Thymus (tissue), 11 donors: ENCODE measurements around the gene CABLES2. TPM values are rescaled to one million over a fixed set of nuclear protein-coding genes. Genes with fewer than 3 reads are reported as not detected.
"Not testable (repeated sequence)": the region's sequence is repeated elsewhere in the genome, so short reads cannot be mapped to it uniquely, and the experiment has no call there.

Source experiments
- DNase-seq, 9 donors: peaks; one replicate each; pipeline ENCODE4 v3.0.0-alpha.2; 2013; ENCODE audit warnings: low spot score in 9 of 9, low read depth in 6 of 9, missing footprints in 1 of 9
- H3K27ac ChIP-seq, 2 donors: one replicate each; pipeline ENCODE4 v1.5.1; 2013; ENCODE audit warnings: control low read depth in 1 of 2, low read depth in 1 of 2, low read length in 1 of 2, mild to moderate bottlenecking in 1 of 2, moderate library complexity in 1 of 2
- H3K27me3 ChIP-seq, 2 donors: one replicate each; pipeline ENCODE4 v1.5.1; 2013; ENCODE audit warnings: low read length in 1 of 2; ENCODE audit not compliant: control insufficient read depth in 2 of 2, insufficient read depth in 1 of 2
- H3K36me3 ChIP-seq, 2 donors: one replicate each; pipeline ENCODE4 v1.5.1; 2013; ENCODE audit warnings: low read length in 1 of 2, mild to moderate bottlenecking in 1 of 2, moderate library complexity in 1 of 2; ENCODE audit not compliant: control insufficient read depth in 2 of 2, insufficient read depth in 2 of 2
- H3K4me1 ChIP-seq, 2 donors: one replicate each; pipeline ENCODE4 v1.5.1; 2013; ENCODE audit warnings: low read length in 2 of 2; ENCODE audit not compliant: control insufficient read depth in 2 of 2, insufficient read depth in 2 of 2
- H3K4me3 ChIP-seq, 2 donors: one replicate each; pipeline ENCODE4 v1.5.1; 2013; ENCODE audit warnings: low read length in 2 of 2, control low read depth in 1 of 2, mild to moderate bottlenecking in 1 of 2
- H3K9me3 ChIP-seq, 2 donors: one replicate each; pipeline ENCODE4 v1.5.1; 2013; ENCODE audit warnings: low read length in 1 of 2, mild to moderate bottlenecking in 1 of 2; ENCODE audit not compliant: control insufficient read depth in 2 of 2, insufficient read depth in 1 of 2
- WGBS: extraction: QIAGEN DNeasy Blood & Tissue Kit; methylation state at CpG from one replicate; pipeline ENCODE4 v1.1.7; 2013; 5-methylcytosine and 5-hydroxymethylcytosine counted together
- polyA plus RNA-seq: library from polyadenylated mRNA; stranded (reverse); fragments of 200-250 nt; gene quantifications from one replicate; pipeline ENCODE4 v1.2.3, GENCODE V29; 2013
- total RNA-seq: library from RNA; stranded (reverse); fragments of 120-200 nt; gene quantifications from one replicate; pipeline ENCODE4 v1.2.4, GENCODE V29; 2013
- donor health status: healthy.

The CABLES2 gene
- total and polyA plus RNA-seq, 2 donors = 2.0 to 3.5 TPM

DNA sequence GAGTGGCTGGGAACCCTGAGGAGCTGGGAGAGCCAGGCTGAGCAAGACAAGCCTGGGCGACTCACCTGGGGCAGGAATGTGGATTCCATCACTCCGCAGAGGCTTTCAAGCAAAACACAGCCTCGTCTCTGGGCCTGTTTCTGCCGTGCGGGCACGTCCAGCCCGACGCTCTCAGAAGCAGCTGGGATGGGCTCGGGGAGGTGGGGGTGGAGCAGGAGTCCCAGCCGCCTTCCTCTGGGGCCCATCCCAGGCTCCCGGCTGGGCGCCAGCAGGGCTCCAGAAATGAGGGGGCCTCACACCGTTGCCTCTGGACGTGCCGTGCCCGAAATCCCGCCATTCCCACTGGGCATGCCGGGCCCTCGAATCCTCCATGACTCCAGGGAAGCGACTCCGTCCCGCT, 28.9 kb downstream of the CABLES2 start:
- peaks cover 0 to 6% of the 10 kb centered on the region in 2 donors for H3K36me3 ChIP-seq
- peaks cover 0 to 18% of the 10 kb centered on the region in 2 donors for H3K4me1 ChIP-seq
- H3K4me3 ChIP-seq = no peak overlapping the region
- H3K9me3 ChIP-seq = peaks cover 0 to 13% of the 10 kb centered on the region in 2 donors
- H3K27ac ChIP-seq = peak overlapping the region; percentile 43 to 79
- peak in 1 of 9 donors; percentile 24 for DNase-seq
- 91% methylated on average over 22 of the region's 22 CpGs for WGBS
- no peaks in the 10 kb centered on the region for H3K27me3 ChIP-seq

DNA sequence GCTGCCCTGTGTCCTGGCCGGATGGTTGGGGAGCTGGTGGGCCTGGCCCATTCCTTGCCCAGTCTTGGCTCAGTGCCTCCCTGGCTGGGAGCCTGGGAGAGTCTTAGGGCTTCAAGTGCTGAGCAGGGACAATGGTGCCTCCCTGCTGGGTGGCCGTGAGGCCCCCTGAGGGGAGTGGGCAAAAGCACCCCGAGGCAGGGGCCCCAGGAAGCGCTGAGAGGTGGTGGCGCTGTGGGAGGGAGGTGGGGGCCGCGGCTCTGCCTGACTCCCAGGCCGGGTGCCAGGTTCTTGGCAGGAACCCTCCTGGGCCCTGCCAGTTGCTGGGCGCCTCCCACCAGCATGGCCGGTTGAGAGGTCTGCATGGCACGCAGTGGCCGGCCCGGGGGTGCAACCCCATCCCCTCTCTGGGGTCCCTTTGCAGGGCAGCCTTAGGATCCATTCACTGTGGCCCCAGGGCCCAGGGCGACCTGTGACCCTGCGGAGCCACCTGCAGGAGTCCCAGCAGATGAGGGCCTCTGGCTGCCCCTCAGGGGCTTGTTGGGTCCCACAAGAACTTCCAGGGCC, 29.4 kb downstream of the CABLES2 start:
- peaks cover 0 to 6% of the 10 kb centered on the region in 2 donors for H3K36me3 ChIP-seq
- no peak overlapping the region for H3K4me3 ChIP-seq
- 85% methylated on average over 15 of the region's 15 CpGs for WGBS
- no peaks in the 10 kb centered on the region for H3K27me3 ChIP-seq
- peak overlapping the region; percentile 62 to 71 for H3K27ac ChIP-seq
- no peak for DNase-seq
- peaks cover 0 to 17% of the 10 kb centered on the region in 2 donors for H3K4me1 ChIP-seq
- peaks cover 0 to 13% of the 10 kb centered on the region in 2 donors for H3K9me3 ChIP-seq

DNA sequence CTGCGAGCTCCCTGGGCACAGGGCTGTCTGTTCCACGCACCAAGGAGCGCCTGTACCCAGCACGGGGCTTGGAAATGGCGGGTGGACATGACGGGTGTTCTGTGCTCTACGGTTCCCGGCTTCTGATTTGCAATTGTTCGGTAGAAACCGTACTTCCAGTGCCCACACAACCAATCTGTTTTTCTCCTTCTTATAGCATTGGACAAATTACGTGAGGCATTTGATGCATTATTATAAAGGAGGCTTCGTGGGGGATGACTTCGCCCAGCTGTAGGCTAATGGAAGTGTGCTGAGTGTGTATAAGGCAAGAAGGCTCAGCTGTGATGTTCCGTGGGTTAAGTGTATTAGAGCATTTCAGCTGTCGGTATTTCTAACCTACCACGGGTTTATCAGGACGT, 30.0 kb downstream of the CABLES2 start:
- Histone ChIP-seq H3K4me1 (peaks cover 0 to 13% of the 10 kb centered on the region in 2 donors), H3K27me3 (no peaks in the 10 kb centered on the region), H3K4me3 (no peak overlapping the region), H3K36me3 (peaks cover 0 to 6% of the 10 kb centered on the region in 2 donors), H3K9me3 (peaks cover 0 to 13% of the 10 kb centered on the region in 2 donors), H3K27ac (peak overlapping the region in 1 of 2 donors; percentile 43)
- no peak for DNase-seq
- WGBS = 95% methylated on average over 17 of the region's 17 CpGs

DNA sequence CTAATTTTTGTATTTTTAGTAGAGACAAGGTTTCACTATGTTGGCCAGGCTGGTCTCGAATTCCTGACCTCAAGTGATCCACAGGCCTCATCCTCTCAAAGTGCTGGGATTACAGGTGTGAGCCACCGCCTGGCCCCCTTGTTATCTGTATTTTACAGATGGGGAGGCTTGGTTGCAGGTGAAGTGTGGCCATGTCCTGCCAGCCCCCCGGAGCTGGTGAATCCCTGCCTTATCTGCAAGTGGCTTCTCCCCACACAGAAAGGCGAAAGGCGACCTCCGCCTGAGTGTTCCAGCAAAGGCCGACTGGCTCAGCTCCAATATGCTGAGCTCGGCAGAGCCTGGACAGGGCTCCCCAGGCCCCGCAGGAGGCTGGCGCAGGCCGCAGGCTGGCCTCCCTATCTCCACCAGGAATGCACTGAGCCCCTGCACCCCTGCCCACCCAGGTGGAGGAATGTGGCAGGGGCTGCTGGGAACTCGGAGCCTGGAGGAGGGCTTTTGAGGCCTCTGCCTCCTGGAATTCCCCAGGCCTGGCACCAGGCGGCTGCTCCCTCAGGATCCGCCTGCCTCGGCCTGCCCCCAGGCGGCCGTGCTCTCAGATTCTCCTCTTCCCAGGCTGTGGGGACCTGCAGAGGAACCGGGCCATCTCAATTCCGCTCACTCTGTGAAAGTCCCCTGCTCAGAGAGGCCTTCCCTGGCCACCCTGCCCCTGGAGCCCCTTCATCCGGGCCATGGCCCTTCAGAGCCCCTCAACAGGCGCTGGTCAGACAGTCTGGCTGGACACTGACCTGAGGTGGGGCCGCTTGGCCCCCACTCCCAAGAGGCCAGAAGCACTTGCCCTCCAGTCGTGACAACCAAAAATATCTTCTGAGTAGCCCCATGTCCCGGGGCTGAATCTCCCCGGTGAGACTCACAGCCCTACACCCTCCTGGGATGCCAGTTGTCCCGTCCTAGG, 30.7 kb downstream of the CABLES2 start:
- Histone ChIP-seq H3K27me3 (peaks cover 0 to 2% of the 10 kb centered on the region in 2 donors), H3K4me1 (peaks cover 0 to 13% of the 10 kb centered on the region in 2 donors), H3K36me3 (no peaks in the 10 kb centered on the region), H3K9me3 (peaks cover 0 to 13% of the 10 kb centered on the region in 2 donors), H3K4me3 (no peak overlapping the region), H3K27ac (peak overlapping the region; percentile 25 to 43)
- 84% methylated on average over 26 of the region's 26 CpGs for WGBS
- DNase-seq = peak in 1 of 9 donors; percentile 19

DNA sequence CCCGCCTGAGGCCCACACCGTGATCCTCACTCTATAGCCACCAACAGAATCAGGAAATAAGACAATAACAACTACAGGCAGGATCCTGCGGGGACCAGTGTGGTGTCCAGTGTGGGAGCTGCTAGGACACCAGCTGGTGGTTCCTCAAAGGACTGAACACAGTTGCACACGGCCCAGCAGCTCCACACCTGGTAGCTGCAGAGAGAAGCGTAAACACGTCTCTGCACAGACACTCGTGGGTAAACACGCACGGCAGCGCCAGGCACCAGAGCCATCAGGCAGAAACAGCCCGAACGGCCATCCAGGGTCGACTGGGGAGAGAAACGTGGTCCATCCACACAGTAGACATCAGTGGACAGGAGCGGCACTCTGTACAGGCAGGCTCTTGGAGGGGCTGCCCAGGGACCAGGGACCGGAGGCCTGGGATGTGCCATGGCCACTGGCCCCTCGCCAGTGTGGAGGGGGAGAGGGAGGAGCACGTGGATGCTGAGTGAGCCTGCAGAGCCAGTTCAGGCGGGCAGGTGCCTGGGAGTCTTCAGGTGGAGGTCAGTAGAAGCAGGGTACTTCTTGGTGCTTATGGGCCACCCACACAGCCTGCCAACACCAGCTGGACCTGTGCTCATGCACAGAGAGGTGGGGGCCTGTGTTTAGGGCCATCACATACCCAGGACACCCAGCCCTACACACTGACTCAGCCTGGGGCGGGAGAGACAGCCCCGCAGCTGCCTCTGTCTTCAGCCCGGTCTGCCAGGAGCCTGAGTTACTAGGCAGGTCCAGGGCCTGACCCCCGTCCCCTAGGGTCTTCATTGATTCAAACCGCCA, 32.5 kb downstream of the CABLES2 start:
- Histone ChIP-seq H3K4me3 (no peak overlapping the region), H3K27me3 (peaks cover 9 to 21% of the 10 kb centered on the region in 2 donors), H3K4me1 (peaks cover 0 to 13% of the 10 kb centered on the region in 2 donors), H3K27ac (no peak overlapping the region), H3K36me3 (no peaks in the 10 kb centered on the region), H3K9me3 (peaks cover 0 to 13% of the 10 kb centered on the region in 2 donors)
- DNase-seq = no peak
- WGBS = 77% methylated on average over 24 of the region's 24 CpGs

DNA sequence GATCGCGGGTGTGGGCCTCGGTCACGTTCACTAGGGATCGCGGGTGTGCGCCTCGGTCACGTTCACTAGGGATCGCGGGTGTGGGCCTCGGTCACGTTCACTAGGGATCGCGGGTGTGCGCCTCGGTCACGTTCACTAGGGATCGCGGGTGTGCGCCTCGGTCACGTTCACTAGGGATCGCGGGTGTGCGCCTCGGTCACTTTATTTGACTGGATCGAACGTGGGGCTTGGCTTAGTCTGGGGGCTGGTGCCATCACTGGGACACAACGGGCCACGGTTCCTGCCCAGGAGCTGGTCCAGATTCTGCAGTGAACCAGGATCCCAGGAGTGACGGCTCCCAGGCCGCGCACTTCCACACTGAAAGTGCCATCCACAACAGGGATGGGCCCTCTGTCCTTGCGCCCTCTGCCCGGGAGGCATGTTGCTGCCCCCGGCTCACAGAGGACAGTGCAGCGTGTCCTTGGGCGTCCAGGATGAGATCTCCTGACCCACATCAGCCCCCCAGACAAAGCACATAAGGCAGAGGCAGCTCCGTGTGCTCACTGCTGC, 33.4 kb downstream of the CABLES2 start:
- not testable (repeated sequence) for H3K27ac ChIP-seq, H3K36me3 ChIP-seq, H3K4me3 ChIP-seq, DNase-seq
- 94% methylated on average over 27 of the region's 40 CpGs for WGBS
- Histone ChIP-seq H3K27me3 (peaks cover 18 to 29% of the 10 kb centered on the region in 2 donors), H3K4me1 (peaks cover 0 to 13% of the 10 kb centered on the region in 2 donors), H3K9me3 (peaks cover 0 to 13% of the 10 kb centered on the region in 2 donors)

DNA sequence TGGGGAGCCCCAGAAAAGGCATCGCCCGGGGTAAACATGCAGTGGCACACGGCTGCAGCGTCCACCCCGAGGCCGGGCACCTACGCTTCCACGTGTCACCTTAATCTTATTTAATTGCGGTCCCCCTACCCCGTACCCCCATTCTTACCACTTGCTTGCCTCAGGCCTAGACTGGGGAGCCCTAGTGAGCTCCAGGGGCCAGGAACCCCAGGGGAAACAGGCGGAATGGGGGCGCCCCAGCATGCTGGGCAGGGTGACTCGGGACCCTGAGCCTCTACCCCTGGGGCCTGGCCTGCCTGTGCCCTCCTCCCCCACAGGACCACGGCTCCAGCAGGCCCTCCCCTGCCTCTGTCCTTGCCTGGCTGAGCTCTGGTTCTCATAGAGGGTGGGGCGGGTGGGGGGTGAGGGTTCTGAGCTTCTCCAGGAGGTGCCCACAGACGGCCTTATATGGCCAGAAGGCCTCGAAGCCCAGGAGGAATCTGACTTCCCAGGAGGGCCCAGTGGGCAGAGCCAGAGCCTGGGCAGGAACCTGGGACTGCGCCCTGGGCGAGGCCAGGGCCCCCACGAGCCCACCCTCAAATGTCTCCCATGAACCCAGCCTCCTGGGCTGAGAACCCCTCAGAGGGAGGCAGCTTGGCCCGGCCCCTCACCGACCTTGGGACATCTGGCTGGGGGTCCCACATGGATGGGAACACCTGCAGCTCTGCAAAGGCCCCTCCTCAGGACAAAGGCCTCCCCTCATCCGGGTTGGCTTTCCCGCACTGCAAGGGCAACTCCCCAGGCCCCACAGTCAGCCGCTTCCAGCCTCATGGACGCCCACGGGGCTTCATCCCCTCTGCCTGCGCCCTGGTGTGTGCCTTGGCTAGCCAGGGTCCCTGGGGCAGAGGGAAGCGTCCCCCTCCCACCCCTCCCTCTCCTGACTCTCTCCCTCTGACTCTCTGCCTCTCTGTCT, 34.8 kb downstream of the CABLES2 start:
- peaks cover 31 to 43% of the 10 kb centered on the region in 2 donors for H3K27me3 ChIP-seq
- H3K4me1 ChIP-seq = peaks cover 0 to 16% of the 10 kb centered on the region in 2 donors
- no peak overlapping the region for H3K27ac ChIP-seq
- DNase-seq = no peak
- whole genome bisulfite sequencing = 90% methylated on average over 29 of the region's 29 CpGs
- no peak overlapping the region for H3K4me3 ChIP-seq
- peaks cover 0 to 13% of the 10 kb centered on the region in 2 donors for H3K9me3 ChIP-seq
- H3K36me3 ChIP-seq = no peaks in the 10 kb centered on the region

DNA sequence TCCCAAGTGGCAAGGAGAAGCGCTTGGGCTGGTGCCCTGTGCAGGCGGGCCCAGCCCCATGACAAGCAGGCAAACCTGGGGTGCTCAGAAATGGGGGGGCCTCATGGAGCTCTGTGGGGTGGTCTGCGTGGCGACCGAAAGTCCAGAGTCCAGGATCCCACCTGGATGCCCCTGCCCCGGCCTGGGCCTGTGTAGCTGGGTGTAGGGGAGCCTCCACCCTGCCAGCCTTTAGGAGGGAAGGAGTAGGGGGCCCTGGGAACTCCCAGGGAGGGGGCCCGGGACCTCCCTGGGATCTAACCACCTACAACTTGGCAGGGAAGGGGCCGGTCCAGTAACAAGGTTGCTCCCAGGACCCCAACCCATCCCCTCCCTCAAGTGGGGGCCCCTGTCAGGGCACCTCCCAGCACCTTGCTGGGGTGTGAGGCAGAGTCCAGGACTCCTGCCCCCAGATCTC, 35.5 kb downstream of the CABLES2 start:
- H3K27me3 ChIP-seq = peaks cover 38 to 45% of the 10 kb centered on the region in 2 donors
- H3K27ac ChIP-seq = no peak overlapping the region
- no peak overlapping the region for H3K4me3 ChIP-seq
- no peak for DNase-seq
- peaks cover 0 to 13% of the 10 kb centered on the region in 2 donors for H3K9me3 ChIP-seq
- H3K4me1 ChIP-seq = peaks cover 0 to 9% of the 10 kb centered on the region in 2 donors
- 96% methylated on average over 8 of the region's 8 CpGs for WGBS
- no peaks in the 10 kb centered on the region for H3K36me3 ChIP-seq
